Kidney glomerular epithelial cell (primary cell): ENCODE results near the gene PRR33.

ENCODE experiments used
- DNase-seq: peaks from one replicate; lab custom pipeline; 2025; lab: John Stamatoyannopoulos, UW

The PRR33 gene

GRCh38 chr11:1862588-1863351, 28.9 kb downstream of the PRR33 start:
- no peak for DNase-seq

GRCh38 chr11:1861435-1862411, 30.0 kb downstream of the PRR33 start:
- DNase-seq = no peak

GRCh38 chr11:1860108-1860507, 31.6 kb downstream of the PRR33 start:
- DNase-seq = no peak

- DNase-seq = no peak
Observed at GRCh38 chr11:1859004-1859403, 32.7 kb downstream of the PRR33 start.

GRCh38 chr11:1858576-1858975, 33.1 kb downstream of the PRR33 start:
- no peak for DNase-seq

GRCh38 chr11:1858154-1858553, 33.5 kb downstream of the PRR33 start:
- no peak for DNase-seq

- no peak for DNase-seq
Observed at GRCh38 chr11:1857064-1857463, 34.6 kb downstream of the PRR33 start.

GRCh38 chr11:1856306-1857005, 35.2 kb downstream of the PRR33 start:
- no peak for DNase-seq

- no peak for DNase-seq
Observed at GRCh38 chr11:1855886-1856265, 35.8 kb downstream of the PRR33 start.

GRCh38 chr11:1854949-1855885, 36.5 kb downstream of the PRR33 start:
- DNase-seq = no peak

GRCh38 chr11:1854132-1854948, 37.4 kb downstream of the PRR33 start:
- no peak for DNase-seq

GRCh38 chr11:1853376-1854131, 38.1 kb downstream of the PRR33 start:
- DNase-seq = no peak

GRCh38 chr11:1852877-1853276, 38.8 kb downstream of the PRR33 start, which contains the start of gene LSP1:
Gene LSP1, plus strand, starts transcription at chr11:1853084. Its CDS starts 61 bp downstream, at chr11:1853145.
- no peak for DNase-seq

GRCh38 chr11:1852271-1852876, 39.3 kb downstream of the PRR33 start:
- no peak for DNase-seq

- DNase-seq = no peak
Observed at GRCh38 chr11:1851468-1852180, 40.1 kb downstream of the PRR33 start.

GRCh38 chr11:1848640-1849430, 42.9 kb downstream of the PRR33 start:
- DNase-seq = no peak

- no peak for DNase-seq
Observed at GRCh38 chr11:1847926-1848639, 43.6 kb downstream of the PRR33 start.
